T-helper 2 cell (primary cell): ENCODE data around the gene OLFM1.

Experiments used
- DNase-seq, 5 experiments: peaks; one replicate each; pipeline versions ENCODE4 v3.0.0 to v3.0.0-alpha.2; 2012 to 2022

OLFM1 gene

DNA sequence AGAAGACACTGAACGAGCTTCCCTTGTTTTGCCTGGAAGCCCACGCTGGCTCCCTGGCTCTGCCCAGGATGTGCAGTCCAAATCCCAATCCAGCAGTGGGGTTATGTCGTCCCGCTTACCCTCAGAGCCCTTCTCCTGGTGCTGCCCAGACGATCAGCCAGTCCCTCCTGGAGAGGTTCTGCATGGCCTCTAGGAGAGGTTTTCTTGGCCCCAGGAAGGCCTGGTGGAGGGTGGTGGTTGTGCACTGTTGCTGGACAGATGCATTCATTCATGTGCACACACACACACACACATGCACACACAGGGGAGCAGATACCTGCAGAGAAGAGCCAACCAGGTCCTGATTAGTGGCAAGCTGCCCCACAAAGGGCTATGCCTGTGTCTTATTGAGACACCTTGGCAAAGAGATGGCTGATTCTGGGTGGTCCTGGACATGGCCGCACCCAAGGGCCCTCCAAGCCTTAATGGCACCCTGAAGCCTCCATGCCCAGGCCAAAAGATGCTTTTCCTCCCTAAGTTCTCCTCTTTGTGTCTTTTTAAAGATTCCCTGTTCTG is 10.5 kb upstream of the OLFM1 start:
- DNase-seq = no peak

DNA sequence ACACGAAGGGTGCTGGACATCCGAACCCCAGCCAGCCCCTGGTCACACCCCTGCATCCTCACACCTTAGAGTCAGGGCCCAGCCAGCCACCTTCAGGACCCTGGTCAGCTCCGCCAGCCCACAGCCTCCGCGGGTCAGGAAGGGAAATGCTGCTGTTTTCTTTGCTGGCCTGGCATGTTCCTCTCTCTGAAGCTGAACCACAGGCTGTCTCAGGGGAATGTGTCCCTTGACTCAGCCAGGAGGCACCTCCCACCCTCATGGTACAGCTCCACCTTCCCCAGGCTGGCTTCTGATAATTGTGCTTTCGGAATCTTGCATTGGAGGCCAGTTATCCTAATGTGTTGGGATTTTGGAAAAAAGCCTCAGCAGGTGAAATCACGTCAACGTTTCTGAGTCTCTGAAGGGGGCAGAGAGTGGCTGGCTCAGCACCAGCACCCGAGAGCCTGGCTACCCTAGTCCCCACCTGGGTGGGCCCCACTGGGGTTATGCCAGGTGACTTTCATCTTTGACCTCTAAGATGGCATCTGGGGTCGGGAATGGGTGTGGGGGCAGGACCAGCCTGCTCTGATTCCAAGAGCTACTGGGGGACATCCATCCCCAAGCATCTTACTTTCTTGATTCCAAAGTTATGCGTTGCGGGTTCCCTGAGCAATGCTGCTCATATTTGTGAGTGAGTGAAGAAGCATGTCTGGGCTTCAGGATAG is 9.8 kb upstream of the OLFM1 start:
- DNase-seq = no peak

DNA sequence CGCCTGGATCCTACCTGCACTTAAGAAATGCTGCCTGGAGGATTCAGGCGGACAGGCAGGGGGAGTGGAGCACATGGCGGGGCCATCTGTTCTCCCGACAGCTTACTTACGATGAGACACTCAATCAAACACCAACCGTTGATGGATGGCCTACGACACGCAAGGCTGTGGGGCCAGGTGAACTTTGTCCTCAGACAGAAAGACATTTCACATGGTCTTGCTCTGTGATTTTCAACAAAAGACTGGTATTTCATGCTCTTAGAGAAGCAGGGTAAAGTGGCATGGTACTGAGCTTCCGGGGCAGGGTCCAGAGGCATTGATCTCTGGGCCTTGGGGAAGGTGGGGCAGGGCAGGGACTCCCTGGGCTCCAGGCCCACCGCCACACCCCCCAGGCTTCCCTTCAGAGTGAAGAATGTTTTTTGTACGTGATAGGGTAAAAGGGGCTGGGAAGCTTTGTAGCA is 9.1 kb upstream of the OLFM1 start:
- no peak for DNase-seq

DNA sequence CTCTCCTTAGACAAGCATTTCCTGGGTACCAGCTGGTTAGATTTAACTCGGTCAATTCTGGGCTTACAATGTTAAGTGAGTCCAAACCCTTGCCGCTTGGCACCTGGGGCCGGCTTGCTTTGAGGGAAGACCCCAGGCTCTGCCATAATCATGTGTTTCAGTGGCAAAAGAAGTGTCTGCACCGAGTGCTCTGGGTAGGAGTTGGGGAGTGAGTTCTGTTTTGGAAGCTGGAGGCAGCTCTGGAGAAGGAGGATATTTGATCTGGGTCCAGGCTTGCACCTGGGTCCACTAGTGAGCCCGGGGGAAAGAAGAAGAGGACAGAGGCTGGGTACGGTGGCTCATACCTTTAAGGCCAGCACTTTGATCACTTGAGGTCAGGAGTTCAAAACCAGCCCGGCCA is 8.4 kb upstream of the OLFM1 start:
- DNase-seq = no peak

DNA sequence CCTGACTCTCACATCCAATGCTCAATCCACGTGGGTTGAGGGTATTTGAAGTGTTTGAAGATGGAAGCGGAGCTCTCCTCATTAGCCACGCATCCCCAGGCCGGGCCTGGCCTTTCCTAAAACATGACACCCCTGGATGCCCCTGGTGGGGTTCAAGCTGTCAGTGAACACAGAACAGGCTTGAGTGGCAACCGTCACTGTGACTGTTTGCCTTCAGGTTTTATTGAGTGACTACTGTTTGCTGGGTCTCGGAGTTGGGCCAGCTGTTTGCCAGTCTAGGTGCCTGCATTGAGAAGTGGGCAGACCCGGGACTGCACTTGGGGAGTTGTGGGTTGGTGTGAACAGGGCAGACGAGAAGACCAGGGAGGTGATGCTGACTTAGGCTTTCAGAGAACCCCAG is 7.8 kb upstream of the OLFM1 start:
- DNase-seq = no peak

DNA sequence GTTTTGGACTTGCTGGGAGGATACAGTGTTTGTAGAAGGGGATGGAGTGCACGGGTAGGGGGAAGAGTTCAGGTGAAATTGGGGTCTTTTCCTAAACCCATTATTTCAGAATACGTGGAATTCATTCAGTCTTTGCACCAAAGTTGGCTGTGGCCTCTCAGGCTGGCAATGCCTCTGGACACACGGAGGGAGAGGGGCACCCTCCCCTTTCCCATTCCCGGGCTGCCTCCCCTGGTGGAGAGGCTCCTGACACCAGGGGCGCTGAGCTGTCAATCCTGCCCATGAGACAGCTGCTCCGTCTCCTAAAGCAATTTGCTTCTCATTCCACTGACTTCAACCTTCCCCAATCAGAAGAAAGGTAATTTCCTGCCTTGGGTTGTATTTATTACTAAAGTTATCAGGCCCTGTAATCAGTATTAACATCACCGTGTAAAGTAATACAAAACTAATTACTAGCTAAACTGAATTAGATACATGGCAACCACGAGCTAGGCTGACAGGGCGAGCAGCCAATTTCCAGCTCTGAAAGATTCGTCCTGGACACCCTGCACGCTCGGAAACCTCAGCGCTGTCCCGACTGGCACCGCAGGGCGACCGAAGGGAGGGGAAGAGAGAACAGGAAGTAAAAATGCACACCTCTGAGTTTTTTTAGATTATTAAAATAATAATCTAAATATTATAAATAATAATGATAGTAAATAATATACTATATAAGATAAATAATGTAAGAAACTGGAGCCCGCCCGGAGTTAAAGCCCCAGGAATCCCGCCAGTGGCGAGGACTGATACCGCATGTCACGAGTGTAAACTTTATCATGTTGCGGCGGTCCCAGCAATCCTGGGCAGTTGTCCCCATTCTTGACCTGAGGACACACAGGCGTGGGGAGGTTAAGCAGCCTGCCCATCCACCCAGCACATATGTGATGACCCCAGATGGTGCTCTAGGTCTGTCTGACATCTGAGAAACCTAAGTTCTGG is 6.9 kb upstream of the OLFM1 start:
- no peak for DNase-seq

DNA sequence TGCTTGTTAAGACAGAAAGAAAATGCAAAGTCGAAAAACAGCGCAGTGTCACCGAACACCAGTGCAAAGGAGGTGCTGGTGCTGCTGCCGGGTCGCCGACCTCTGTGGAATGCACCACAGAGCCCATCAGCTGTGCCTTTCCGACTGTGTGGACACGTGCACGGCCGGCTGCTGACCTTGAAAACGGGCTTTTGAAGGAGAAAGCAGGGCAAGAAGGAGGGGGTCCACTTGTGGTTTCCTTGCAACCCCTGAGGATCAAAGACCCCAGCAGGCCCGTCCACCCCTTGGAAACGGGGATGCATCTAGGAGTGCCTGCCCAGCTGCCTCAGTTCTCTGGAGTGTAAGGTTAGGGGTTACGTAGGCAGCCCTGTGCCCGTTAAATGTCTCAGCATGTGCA is 6.2 kb upstream of the OLFM1 start:
- no peak for DNase-seq

DNA sequence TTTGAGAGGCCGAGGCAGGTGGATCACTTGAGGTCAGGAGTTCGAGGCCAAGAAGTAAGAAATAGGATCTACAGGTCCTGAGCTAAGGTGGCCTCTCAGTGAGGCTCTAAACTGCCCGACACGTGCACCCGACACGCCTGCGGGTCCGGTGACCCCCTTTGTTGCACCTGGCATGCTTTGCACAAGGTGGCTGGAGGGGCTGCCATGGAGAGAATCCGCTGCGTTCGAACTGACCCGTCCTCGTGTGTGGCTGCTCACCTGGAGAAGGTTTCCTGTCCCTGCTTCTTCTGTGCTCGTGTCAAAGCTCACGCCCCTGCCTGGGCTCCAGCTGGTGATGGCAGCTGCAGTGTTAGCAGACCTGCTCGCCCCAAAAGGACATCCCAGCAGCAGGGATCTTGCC is 5.7 kb upstream of the OLFM1 start:
- DNase-seq = no peak

DNA sequence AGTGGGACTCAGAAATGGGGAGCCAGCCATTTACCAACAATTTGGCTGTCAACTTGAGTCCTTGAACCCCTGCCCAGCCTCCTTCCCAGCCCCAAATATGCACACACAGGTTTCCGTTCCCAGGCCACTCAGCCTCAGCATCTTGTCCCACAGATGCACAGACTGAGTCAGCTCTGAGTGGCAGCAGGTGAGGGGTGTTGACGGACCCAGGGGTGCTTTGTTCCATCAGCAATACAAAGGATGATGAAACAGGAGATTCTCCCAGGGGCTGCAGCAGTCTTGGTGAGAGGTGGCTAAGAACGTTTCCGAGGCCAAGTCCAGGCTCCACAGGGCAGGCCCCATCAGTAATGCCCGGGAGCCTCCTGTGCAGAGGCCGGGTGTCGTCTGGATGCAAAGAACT is 4.9 kb upstream of the OLFM1 start:
- DNase-seq = no peak

DNA sequence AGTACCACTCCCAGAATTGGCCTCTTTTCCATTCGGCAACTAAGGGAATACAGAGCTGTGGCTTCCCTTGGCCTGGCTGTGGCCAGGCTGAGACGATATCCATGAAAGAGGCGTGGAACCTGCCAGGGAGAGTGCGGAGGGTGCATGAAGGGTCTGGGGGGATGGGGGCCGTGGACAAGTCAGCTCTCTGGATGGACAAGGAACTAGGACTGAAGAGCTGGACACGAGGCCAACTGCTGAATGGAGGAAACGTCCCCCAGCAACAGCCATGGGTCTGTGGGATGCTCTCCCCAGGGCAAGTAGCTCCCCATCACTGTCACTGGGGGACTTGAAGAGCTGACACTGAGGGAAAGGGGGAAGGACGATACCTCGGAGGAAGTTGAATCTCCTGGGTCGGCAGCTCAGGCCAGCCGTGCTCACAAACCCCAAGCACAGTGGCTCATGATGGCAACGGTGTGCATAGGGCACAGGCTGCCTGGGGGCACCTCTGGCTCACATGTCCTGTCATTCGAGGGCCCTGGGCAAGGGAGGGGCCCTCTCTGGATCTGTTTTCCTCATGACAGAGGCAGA is 4.1 kb upstream of the OLFM1 start:
- DNase-seq = no peak

DNA sequence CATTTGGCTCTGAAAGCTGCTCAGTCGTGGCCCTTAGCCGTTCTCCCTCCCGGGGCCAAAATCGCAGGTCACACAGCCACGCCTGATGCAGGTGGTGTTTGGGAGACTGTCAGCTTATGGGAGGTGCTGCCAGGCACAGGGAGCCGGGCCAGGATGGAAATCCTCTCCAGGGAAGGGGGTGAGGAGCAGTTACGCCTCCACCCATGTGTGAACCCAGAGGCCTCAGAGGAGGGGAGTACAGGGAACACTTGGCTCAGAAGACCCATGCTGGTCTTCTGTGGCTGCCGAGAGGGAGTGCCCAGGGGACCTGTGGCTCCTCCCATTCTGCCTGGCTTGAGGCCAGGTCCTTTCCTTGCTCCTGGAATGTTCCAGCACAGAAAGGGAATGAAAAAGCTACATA is 3.6 kb upstream of the OLFM1 start:
- no peak for DNase-seq

DNA sequence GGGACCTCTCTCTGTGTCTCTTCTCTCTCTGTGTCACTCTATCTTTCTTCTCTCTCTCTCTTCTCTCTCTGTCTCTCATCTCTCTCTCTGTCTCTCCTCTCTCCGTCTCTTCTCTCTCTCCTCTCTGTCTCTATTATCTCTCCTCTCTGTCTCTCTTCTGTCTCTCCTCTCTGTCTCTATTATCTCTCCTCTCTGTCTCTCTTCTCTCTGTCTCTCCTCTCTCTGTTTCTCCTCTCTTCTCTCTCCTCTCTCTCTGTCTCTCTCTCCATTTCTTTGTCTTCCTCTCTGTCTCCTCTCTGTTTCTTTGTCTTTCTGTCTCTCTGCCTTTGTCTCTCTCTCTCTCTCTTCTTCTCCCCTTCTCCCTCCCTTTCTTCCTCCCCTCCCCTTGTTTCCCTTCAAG is 3.2 kb upstream of the OLFM1 start:
- no peak for DNase-seq

DNA sequence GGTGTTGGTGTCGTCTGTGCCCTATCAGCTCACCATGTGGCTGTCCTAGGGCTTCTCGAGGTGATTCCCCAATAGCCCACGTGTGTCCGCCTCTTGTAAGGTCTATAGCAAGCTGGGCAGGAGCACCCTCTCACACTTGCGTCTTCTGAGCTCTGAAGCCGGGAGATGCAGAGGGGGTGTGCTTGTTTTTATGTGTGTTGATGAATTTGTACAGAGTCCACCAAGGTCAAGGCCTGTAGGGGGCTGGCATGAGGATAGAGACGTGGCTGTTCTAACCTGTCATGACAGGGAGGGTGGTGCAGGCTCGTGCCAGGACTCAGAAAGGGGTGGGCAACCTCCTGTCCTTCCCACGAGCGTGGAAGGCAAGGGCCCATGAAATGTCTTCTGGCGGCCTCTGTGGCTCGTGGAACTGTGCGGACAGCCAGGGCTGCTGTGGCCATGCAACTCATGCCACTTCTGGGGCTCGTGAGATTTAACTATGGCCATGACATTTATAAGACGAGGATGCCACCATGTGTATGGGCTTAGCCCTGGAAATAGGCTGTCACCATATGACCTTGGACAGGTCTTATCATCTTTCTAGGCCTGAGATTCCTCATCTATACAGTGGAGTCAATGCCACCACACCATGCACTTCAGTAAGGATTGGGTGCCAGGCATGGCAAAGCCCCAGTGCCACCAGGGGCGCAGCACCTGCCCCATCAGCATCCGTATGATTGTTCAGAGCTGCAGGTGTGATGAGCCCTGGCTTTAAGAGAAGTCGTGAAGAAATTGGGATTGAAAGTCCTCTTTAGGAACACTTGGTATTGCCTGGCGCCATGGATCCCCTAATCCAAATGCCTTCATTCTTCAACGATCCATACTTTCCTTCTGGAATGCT is 2.3 kb upstream of the OLFM1 start:
- no peak for DNase-seq

DNA sequence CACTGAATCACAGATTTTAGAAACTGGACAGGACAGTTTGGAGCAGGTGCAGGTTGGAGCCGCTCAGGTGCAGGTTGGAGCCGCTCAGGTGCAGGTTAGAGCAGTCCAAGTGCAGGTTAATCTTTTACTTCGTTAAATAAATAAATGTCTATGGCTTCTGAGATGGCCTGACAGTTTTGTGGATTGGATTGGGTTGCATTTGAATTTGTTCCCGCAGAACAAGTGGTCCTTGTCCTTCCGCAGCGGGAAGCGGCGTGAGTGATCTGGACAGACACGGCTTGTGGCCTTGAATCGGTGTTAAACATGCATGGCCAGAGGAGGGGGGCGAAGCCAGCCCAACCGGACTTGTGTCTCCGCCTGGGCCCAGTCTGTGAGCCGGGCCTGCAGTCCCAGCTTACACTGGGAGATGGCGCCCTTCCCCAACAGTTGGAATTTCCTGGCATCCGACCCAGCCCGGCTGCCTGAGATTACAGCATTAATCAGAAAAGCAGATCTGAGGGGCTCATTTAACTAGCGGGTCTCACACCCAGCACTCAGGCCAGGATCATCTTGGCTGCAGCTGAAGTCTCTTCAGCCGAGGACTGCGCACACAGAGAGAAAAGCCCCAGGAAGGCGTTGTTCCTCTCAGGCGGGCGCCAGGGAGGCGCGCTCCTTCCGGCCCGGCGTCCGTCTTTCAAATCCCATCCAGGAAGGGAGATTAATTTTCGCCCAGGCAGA is 1.5 kb upstream of the OLFM1 start:
- peak in 1 of 5 experiments; percentile 14 for DNase-seq

DNA sequence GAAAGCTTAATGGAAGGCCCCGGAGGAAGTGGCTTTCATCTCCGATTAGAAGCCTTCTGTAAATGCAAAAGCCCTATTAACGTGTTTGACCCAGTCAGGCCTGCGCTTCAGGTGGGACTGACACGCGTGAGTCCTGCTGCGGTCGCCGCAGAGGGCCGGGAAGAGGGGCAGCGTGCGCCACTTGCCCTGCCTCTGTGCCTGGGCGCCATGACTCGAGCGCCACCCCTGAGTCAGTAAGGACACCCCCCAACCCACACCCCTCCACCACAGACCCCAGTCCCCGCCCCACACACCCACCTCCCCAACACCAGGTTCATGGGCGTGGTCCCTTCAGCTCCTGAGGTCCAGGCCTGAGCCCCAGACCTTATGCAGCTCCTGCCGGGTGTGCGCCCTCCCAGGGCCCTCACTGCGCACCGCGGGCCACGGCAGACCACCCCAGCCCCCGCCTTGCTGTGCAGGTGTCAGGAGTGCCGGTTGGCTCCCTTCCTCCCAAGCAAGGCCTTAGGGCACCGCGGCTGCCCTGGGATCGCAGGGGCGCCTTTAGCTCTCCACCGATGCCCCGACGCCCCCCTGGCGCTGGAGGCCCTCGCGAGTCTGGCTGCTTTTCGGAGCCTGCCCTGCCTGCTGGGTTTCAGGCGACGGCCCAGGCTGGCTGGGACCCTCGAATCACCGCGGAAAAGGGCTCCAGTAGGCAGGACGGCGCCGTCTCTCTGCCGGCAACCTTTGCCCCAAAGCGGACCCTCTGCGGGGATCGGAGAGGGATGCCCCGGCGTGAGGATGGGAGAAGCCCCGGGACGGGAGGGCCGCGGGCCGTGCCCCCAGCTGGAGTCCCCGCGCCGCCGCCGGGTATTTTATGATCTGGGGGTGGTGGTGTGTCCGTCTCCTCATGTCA is 625 bp upstream of the OLFM1 start:
- no peak for DNase-seq

DNA sequence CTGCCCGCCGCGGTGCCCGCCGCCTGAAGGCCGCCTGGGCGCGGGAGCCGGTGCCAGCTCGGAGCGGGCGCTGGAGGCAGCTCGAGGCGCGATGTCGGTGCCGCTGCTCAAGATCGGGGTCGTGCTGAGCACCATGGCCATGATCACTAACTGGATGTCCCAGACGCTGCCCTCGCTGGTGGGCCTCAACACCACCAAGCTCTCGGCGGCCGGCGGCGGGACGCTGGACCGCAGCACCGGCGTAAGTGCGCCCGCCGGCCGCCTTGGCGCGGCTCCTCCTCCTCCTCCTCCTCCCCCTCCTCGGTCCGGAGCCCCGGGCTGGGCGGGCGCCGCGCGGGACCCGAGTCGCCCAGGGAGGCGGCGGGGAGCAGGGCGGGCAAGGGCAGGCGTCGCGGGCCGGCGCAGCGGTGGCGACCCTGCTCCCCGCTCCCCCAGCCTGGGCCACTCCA is 455 bp downstream of the OLFM1 start:
- DNase-seq = no peak

DNA sequence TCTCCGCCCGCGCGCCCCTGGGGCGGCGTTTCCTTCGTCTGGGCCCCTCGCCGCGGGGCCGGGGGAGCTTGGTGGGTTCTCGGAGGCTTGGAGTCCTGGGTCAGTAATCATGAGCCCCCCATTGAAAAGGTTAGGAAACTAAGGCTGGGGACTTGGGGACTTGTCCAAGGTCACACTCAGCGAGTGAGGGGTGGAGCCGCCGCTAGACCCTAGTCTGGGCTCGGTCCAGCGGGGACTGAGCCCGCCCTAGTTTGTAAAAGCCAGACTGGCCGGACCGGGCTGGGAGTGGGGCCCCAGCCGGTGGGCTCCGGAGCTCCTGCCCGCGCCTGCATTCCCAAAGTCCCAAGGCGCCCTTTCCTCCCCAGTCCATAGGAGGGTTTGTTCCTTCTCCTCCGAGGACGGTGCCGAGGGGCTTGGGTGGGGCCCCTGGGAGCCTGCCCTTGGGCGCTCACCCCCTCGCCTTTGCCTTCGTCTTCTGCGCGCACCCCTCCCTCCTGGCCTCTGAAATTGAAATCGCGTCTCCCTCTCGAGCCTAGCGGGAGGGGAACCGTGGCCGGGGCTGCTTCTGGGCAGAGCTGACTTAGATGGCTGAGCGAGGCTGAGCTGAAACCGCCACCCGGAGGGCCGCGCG is 995 bp downstream of the OLFM1 start:
- DNase-seq = no peak

DNA sequence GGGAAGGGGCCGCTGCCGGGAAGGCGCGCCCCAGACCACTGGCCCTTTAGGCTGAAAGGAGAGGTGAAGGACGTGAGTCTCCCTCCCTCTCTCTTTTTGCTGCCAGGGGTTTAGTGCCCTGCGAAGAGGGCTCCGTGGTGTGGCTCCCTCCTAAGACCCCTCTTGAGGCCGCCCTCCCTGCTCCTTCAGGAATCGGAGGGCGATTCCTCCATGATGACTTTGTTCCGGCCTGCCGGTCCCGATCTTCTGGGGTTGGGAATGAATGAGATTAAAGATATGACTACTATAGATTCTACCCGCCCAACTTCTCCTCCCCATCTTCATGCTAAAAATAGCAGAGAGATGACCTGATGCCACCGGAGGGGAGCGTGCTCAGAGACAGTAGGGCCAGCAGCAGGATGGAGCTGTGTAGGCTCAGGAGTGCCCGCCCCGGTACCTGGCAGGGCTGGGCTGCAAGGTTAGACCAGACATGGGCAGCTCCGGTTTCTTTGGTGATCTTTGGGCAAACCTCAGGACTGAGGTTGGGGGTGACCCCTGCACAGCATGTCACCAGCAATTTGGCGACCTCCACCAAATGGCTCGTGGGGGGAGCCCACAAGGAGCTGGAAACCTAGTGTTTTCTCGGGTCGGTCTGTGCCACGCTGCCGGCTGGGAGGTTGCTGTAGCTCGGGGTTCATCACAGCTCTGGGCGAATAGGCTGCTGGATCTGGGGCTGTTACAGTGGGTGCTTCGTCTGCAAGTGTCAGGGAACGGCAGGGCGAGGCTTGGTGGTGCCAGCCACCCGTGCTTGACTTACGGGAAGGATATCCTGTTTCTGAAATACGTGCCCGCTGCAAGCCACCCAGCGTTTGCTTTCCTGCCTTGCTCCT is 1.7 kb downstream of the OLFM1 start:
- no peak for DNase-seq

DNA sequence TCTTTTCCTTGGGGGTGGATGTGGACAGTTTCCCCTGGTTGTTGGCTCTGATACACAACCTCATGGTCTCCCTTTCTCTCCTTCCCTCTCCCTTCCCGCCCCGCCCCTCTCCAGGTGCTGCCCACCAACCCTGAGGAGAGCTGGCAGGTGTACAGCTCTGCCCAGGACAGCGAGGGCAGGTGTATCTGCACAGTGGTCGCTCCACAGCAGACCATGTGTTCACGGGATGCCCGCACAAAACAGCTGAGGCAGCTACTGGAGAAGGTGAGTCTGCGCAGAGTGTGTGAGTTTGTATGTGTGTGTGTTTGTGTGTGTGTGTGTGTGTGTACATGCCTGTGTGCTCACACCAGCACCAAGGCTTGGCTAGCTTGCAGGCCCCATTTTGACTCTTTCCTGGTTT is 2.6 kb downstream of the OLFM1 start:
- DNase-seq = no peak
